Endodermal cell (in vitro differentiated cells): ENCODE results near the gene RAB3A. TPM values are rescaled to one million over a fixed set of nuclear protein-coding genes. Genes with fewer than 3 reads are reported as not detected.

Experiments used
- DNase-seq: peaks from one replicate; pipeline ENCODE4 v3.0.0-alpha.2; 2017
- H3K27ac ChIP-seq: 2 replicates; pipeline ENCODE4 v1.5.1; 2013; ENCODE audit warnings: mild to moderate bottlenecking, low read depth, low read length, moderate library complexity
- H3K27me3 ChIP-seq: 2 replicates; pipeline ENCODE4 v1.6.1; 2013; ENCODE audit warnings: mild to moderate bottlenecking, low read length, moderate library complexity; ENCODE audit not compliant: insufficient read depth, control insufficient read depth, poor library complexity, severe bottlenecking
- H3K36me3 ChIP-seq: 2 replicates; pipeline ENCODE4 v1.7.0; 2013; ENCODE audit warnings: mild to moderate bottlenecking, low read length, moderate library complexity; ENCODE audit not compliant: control insufficient read depth, insufficient read depth
- H3K4me1 ChIP-seq: one replicate; pipeline ENCODE4 v1.7.0; 2013; ENCODE audit warnings: low read length; ENCODE audit not compliant: control insufficient read depth, insufficient read depth
- H3K4me3 ChIP-seq: 2 replicates; pipeline ENCODE4 v1.5.1; 2013; ENCODE audit warnings: mild to moderate bottlenecking, low read length, moderate library complexity
- H3K9ac ChIP-seq: 2 replicates; pipeline ENCODE4 v1.6.1; 2013; ENCODE audit warnings: mild to moderate bottlenecking, low read length, moderate library complexity; ENCODE audit not compliant: poor library complexity, severe bottlenecking; ENCODE audit errors: extremely low read depth
- H3K9me3 ChIP-seq: 2 replicates; pipeline ENCODE4 v1.6.1; 2013; ENCODE audit warnings: mild to moderate bottlenecking, low read length, moderate library complexity; ENCODE audit not compliant: control insufficient read depth
- H3K27ac Mint-ChIP-seq: 2 replicates; pipeline ENCODE4 v1.8.0; 2020; ENCODE audit warnings: mixed read lengths
- H3K27me3 Mint-ChIP-seq: 2 replicates; pipeline ENCODE4 v1.8.0; 2021; ENCODE audit warnings: mild to moderate bottlenecking, mixed read lengths; ENCODE audit not compliant: insufficient read depth
- H3K36me3 Mint-ChIP-seq: 2 replicates; pipeline ENCODE4 v1.8.0; 2020; ENCODE audit warnings: low read depth, mixed read lengths
- H3K4me1 Mint-ChIP-seq: 2 replicates; pipeline ENCODE4 v1.8.0; 2020; ENCODE audit warnings: mixed read lengths
- H3K4me3 Mint-ChIP-seq: 2 replicates; pipeline ENCODE4 v1.8.0; 2020; ENCODE audit warnings: mild to moderate bottlenecking, moderate library complexity, mixed read lengths
- H3K9me3 Mint-ChIP-seq: 2 replicates; pipeline ENCODE4 v1.8.0; 2020; ENCODE audit warnings: mild to moderate bottlenecking, mixed read lengths
- CTCF ChIP-seq: fragments of 200-600 bp; sonication (generic); conservative IDR thresholded peaks from 2 replicates; pipeline ENCODE4 v1.5.0; 2021; ENCODE audit warnings: antibody characterized with exemption, mild to moderate bottlenecking
- WGBS, 2 experiments: methylation state at CpG; one replicate each; pipeline versions ENCODE4 v1.1.5 to v1.1.7; 2013; ENCODE audit warnings: missing lambda C conversion rate in 2 of 2, mixed read lengths in 1 of 2; ENCODE audit not compliant: insufficient coverage in 1 of 2, insufficient read length in 1 of 2; 5-methylcytosine and 5-hydroxymethylcytosine counted together
- total RNA-seq, 2 donors: library from RNA; stranded (reverse); fragmentation: NEBNext Ultra II Directional in 1 of 2; extraction: Animal tissue kit (Norgen Biotek cat#: 25700) in 1 of 2; gene quantifications; 2 replicates in 1 of 2; 3 replicates in 1 of 2; pipeline ENCODE4 v1.2.1, GENCODE V29; 2021

The RAB3A gene
- total RNA-seq, 2 donors from 2014 or later = 3.6 to 3.9 TPM

GRCh38 chr19:18239303-18239702 is 35.5 kb upstream of the RAB3A start:
- DNase-seq = peak; percentile 82

GRCh38 chr19:18234194-18234593 is 30.4 kb upstream of the RAB3A start:
- no peak for DNase-seq
- peaks cover 6% of the 10 kb centered on the region for H3K4me1 Mint-ChIP-seq
- Histone ChIP-seq H3K4me1 (no peaks in the 10 kb centered on the region), H3K27me3 (peaks cover 20% of the 10 kb centered on the region), H3K9ac (no peak overlapping the region), H3K36me3 (no peaks in the 10 kb centered on the region), H3K9me3 (no peaks in the 10 kb centered on the region), H3K27ac (no peak overlapping the region), H3K4me3 (no peak overlapping the region)
- 46 to 80% methylated on average over 1 to 6 of the region's 6 CpGs for WGBS, 2 experiments
- H3K4me3 Mint-ChIP-seq = no peak overlapping the region
- no peak for TF ChIP-seq CTCF
- no peaks in the 10 kb centered on the region for H3K9me3 Mint-ChIP-seq
- peaks cover 39% of the 10 kb centered on the region for H3K27me3 Mint-ChIP-seq
- no peak overlapping the region for H3K27ac Mint-ChIP-seq
- no peaks in the 10 kb centered on the region for H3K36me3 Mint-ChIP-seq

More at GRCh38 chr19:18239303-18239702, 35.5 kb upstream of the RAB3A start:
- H3K27me3 ChIP-seq = peaks cover 12% of the 10 kb centered on the region
- H3K36me3 ChIP-seq = no peaks in the 10 kb centered on the region
- H3K27ac ChIP-seq = no peak overlapping the region
- TF ChIP-seq CTCF = no peak
- no peak overlapping the region for H3K27ac Mint-ChIP-seq
- no peak overlapping the region for H3K4me3 Mint-ChIP-seq
- H3K9me3 Mint-ChIP-seq = no peaks in the 10 kb centered on the region
- H3K4me1 ChIP-seq = no peaks in the 10 kb centered on the region
- H3K9me3 ChIP-seq = no peaks in the 10 kb centered on the region
- H3K27me3 Mint-ChIP-seq = peaks cover 42% of the 10 kb centered on the region
- no peak overlapping the region for H3K4me3 ChIP-seq
- H3K4me1 Mint-ChIP-seq = no peaks in the 10 kb centered on the region
- H3K9ac ChIP-seq = no peak overlapping the region
- no peaks in the 10 kb centered on the region for H3K36me3 Mint-ChIP-seq
- 29 to 49% methylated on average over 7 to 12 of the region's 12 CpGs for WGBS, 2 experiments

- H3K4me3 Mint-ChIP-seq = peak overlapping the region; percentile 57
- WGBS, 2 experiments = 19 to 26% methylated on average over 21 to 33 of the region's 37 CpGs
- no peak for TF ChIP-seq CTCF
- peak; percentile 96 for DNase-seq
- Histone ChIP-seq H3K4me3 (peak overlapping the region; percentile 77), H3K36me3 (no peaks in the 10 kb centered on the region), H3K27ac (no peak overlapping the region), H3K9ac (no peak overlapping the region), H3K9me3 (no peaks in the 10 kb centered on the region), H3K27me3 (peaks cover 20% of the 10 kb centered on the region), H3K4me1 (no peaks in the 10 kb centered on the region)
- H3K27ac Mint-ChIP-seq = no peak overlapping the region
- peaks cover 6% of the 10 kb centered on the region for H3K4me1 Mint-ChIP-seq
- no peaks in the 10 kb centered on the region for H3K36me3 Mint-ChIP-seq
- H3K9me3 Mint-ChIP-seq = no peaks in the 10 kb centered on the region
- peaks cover 39% of the 10 kb centered on the region for H3K27me3 Mint-ChIP-seq
Measured at GRCh38 chr19:18233224-18233825, 29.5 kb upstream of the RAB3A start.
